NCI-H2171 (cell line): ENCODE results near the gene ASTN2.
A peak's percentile ranks its signal among the peaks of the same experiment; 100 is the strongest.

Experiments
- DNase-seq: peaks from one replicate; lab custom pipeline; 2025; lab: John Stamatoyannopoulos, UW

ASTN2 gene

GRCh38 chr9:117164512-117164911, 250.3 kb downstream of the ASTN2 start:
- DNase-seq = no peak

- DNase-seq = no peak
These were observed 254.6 kb downstream of the ASTN2 start for GRCh38 chr9:117160254-117160653.

- no peak for DNase-seq
These were observed 257.9 kb downstream of the ASTN2 start for GRCh38 chr9:117156771-117157535.

GRCh38 chr9:117156144-117156688, 258.6 kb downstream of the ASTN2 start:
- peak; percentile 18 for DNase-seq

GRCh38 chr9:117153021-117153420, 261.8 kb downstream of the ASTN2 start:
- no peak for DNase-seq

GRCh38 chr9:117151716-117152115, 263.1 kb downstream of the ASTN2 start:
- DNase-seq = no peak

- no peak for DNase-seq
These were observed 264.9 kb downstream of the ASTN2 start for GRCh38 chr9:117149996-117150395.

GRCh38 chr9:117145811-117146490, 268.9 kb downstream of the ASTN2 start:
- peak; percentile 59 for DNase-seq

GRCh38 chr9:117145081-117145480, 269.8 kb downstream of the ASTN2 start:
- no peak for DNase-seq

- no peak for DNase-seq
These were observed 276.6 kb downstream of the ASTN2 start for GRCh38 chr9:117138231-117138630.

GRCh38 chr9:117136461-117136860, 278.4 kb downstream of the ASTN2 start:
- DNase-seq = no peak

- no peak for DNase-seq
These were observed 279.3 kb downstream of the ASTN2 start for GRCh38 chr9:117135501-117136098.

GRCh38 chr9:117134826-117135500, 279.9 kb downstream of the ASTN2 start:
- DNase-seq = no peak

- DNase-seq = no peak
These were observed 288.0 kb downstream of the ASTN2 start for GRCh38 chr9:117126871-117127270.

- no peak for DNase-seq
These were observed 289.3 kb downstream of the ASTN2 start for GRCh38 chr9:117125531-117125930.

- no peak for DNase-seq
These were observed 291.1 kb downstream of the ASTN2 start for GRCh38 chr9:117123729-117124128.

- no peak for DNase-seq
These were observed 291.9 kb downstream of the ASTN2 start for GRCh38 chr9:117122953-117123352.

- no peak for DNase-seq
These were observed 292.8 kb downstream of the ASTN2 start for GRCh38 chr9:117122102-117122501.

GRCh38 chr9:117121316-117121715, 293.5 kb downstream of the ASTN2 start:
- no peak for DNase-seq

GRCh38 chr9:117120061-117120460, 294.8 kb downstream of the ASTN2 start:
- no peak for DNase-seq

GRCh38 chr9:117116084-117116483, 298.8 kb downstream of the ASTN2 start:
- DNase-seq = no peak

- DNase-seq = no peak
These were observed 300.1 kb downstream of the ASTN2 start for GRCh38 chr9:117114768-117115167.
